Activated T-helper 1 cell treated with anti-CD3 and anti-CD28 coated beads, Interleukin-12 subunit alpha, Interleukin-12 subunit beta, Interleukin-2, Interleukin-4 antibody, amounts not matched to agents 30 ng/mL and 10 ng/mL and 1 ng/mL, durations not matched to agents 14 hours and 24 hours and 36 hours (primary cell): ENCODE data around the gene CAPN1. TPM values are rescaled to one million over a fixed set of nuclear protein-coding genes. Genes with fewer than 3 reads are reported as not detected.
"Not testable (repeated sequence)": the region's sequence is repeated elsewhere in the genome, so short reads cannot be mapped to it uniquely, and the experiment has no call there.

Experiments used
- DNase-seq: peaks from one replicate; pipeline ENCODE4 v3.0.0; 2021; ENCODE audit warnings: low spot score
- H3K27ac Mint-ChIP-seq: one replicate; pipeline ENCODE4 v1.8.0; 2021; ENCODE audit warnings: mild to moderate bottlenecking, mixed read lengths
- H3K27me3 Mint-ChIP-seq: one replicate; pipeline ENCODE4 v1.8.0; 2022; ENCODE audit warnings: mild to moderate bottlenecking, moderate library complexity, mixed read lengths; ENCODE audit not compliant: insufficient read depth
- H3K36me3 Mint-ChIP-seq: one replicate; pipeline ENCODE4 v1.8.0; 2021; ENCODE audit warnings: low read depth, mixed read lengths
- H3K4me1 Mint-ChIP-seq: one replicate; pipeline ENCODE4 v1.8.0; 2021; ENCODE audit warnings: low read depth, mixed read lengths
- H3K4me3 Mint-ChIP-seq: one replicate; pipeline ENCODE4 v1.8.0; 2021; ENCODE audit warnings: mild to moderate bottlenecking, moderate library complexity, mixed read lengths
- H3K9me3 Mint-ChIP-seq: one replicate; pipeline ENCODE4 v1.8.0; 2021; ENCODE audit warnings: mixed read lengths
- intact Hi-C: fragments of 100-400 bp; cut with micrococcal nuclease; formaldehyde crosslinking; loops from one replicate; pipeline ENCODE4 v1.15.1; 2024
- total RNA-seq: library from RNA; stranded (reverse); gene quantifications from 2 replicates; pipeline ENCODE4 v1.2.3, GENCODE V29; 2022

Gene CAPN1
- total RNA-seq, 1 donor from 2014 or later: 93.5 TPM

DNA sequence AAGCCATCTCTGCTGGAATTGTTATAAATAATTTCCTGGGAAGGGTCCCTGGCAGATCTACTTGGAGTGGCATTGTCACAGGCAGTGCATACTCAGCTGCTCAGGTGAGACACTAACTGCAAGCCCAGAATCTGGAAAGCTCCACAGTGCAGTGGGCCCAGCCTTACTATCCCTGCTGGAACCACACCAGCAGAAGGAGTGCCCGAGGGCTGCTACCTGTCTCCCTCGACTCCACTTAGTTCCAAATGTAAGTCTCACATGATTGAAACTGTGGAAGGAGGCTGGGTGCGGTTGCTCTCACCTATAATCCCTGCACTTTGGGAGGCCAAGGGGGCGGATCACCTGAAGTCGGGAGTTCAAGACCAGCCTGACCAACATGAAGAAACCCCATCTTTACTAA is 33.1 kb upstream of the CAPN1 start:
- DNase-seq: no peak
- no peaks in the 10 kb centered on the region for H3K36me3 Mint-ChIP-seq
- H3K4me1 Mint-ChIP-seq: peaks cover 12% of the 10 kb centered on the region
- H3K27ac Mint-ChIP-seq: no peak overlapping the region
- H3K9me3 Mint-ChIP-seq: no peaks in the 10 kb centered on the region
- H3K27me3 Mint-ChIP-seq: peaks cover 13% of the 10 kb centered on the region
- H3K4me3 Mint-ChIP-seq: no peak overlapping the region
- intact Hi-C loops: no loop called here

- H3K4me3 Mint-ChIP-seq, H3K27me3 Mint-ChIP-seq, intact Hi-C loops: not testable (repeated sequence)
Measured at GRCh38 chr11:65150131-65150508, 31.6 kb upstream of the CAPN1 start.

GRCh38 chr11:65150509-65151299 is 31.0 kb upstream of the CAPN1 start:
- Mint-ChIP-seq H3K4me3 (no peak overlapping the region), H3K27ac (no peak overlapping the region), H3K27me3 (peaks cover 9% of the 10 kb centered on the region), H3K4me1 (peaks cover 12% of the 10 kb centered on the region), H3K36me3 (no peaks in the 10 kb centered on the region), H3K9me3 (no peaks in the 10 kb centered on the region)
- intact Hi-C loops: no loop called here
- no peak for DNase-seq

More at GRCh38 chr11:65150131-65150508, 31.6 kb upstream of the CAPN1 start:
- not testable (repeated sequence) for H3K9me3 Mint-ChIP-seq, H3K36me3 Mint-ChIP-seq, H3K27ac Mint-ChIP-seq, DNase-seq
- H3K4me1 Mint-ChIP-seq: peaks cover 12% of the 10 kb centered on the region

DNA sequence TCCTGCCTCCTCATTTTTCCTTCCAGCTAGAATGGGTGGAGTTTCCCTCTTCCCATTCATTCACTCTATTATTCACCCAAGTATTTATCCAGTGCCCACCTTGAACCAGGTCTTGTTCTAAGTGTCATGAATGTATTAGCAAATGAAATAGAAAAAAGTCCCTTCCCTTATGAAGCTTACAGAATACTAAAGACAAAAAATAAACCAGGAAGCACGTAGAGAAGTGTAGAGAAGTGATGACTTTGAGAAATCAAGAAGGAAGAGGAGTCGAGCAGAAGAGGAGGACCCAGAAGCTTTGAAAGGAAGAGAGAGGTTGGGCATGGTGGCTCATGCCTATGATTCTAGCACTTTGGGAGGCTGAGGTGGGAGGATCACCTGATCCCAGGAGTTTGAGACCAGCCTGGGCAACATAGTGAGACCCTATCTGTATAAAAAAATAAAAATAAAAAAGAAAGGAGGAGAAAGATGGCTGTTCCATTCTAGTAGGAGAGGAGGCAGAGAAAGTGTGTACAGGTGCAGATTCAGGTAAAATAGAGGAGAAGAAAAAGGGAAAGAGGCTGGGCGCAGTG is 30.3 kb upstream of the CAPN1 start:
- H3K4me3 Mint-ChIP-seq: no peak overlapping the region

GRCh38 chr11:65152122-65152521 is 29.6 kb upstream of the CAPN1 start:
- intact Hi-C loops: no loop called here
- no peak overlapping the region for H3K27ac Mint-ChIP-seq

More for the DNA sequence above, 30.3 kb upstream of the CAPN1 start:
- intact Hi-C loops: no loop called here
- peaks cover 12% of the 10 kb centered on the region for H3K4me1 Mint-ChIP-seq
- DNase-seq: no peak
- H3K36me3 Mint-ChIP-seq: no peaks in the 10 kb centered on the region
- H3K27ac Mint-ChIP-seq: no peak overlapping the region
- no peaks in the 10 kb centered on the region for H3K9me3 Mint-ChIP-seq
- H3K27me3 Mint-ChIP-seq: peaks cover 5% of the 10 kb centered on the region

GRCh38 chr11:65156256-65156655 is 25.5 kb upstream of the CAPN1 start:
- Mint-ChIP-seq H3K36me3 (no peaks in the 10 kb centered on the region), H3K9me3 (no peaks in the 10 kb centered on the region), H3K27me3 (peaks cover 9% of the 10 kb centered on the region), H3K4me1 (peaks cover 10% of the 10 kb centered on the region), H3K27ac (no peak overlapping the region), H3K4me3 (no peak overlapping the region)
- DNase-seq: no peak
- intact Hi-C loops: no loop called here

More at GRCh38 chr11:65152122-65152521, 29.6 kb upstream of the CAPN1 start:
- DNase-seq: no peak
- Mint-ChIP-seq H3K4me3 (no peak overlapping the region), H3K27me3 (peaks cover 5% of the 10 kb centered on the region), H3K9me3 (no peaks in the 10 kb centered on the region), H3K4me1 (peaks cover 12% of the 10 kb centered on the region), H3K36me3 (no peaks in the 10 kb centered on the region)

DNA sequence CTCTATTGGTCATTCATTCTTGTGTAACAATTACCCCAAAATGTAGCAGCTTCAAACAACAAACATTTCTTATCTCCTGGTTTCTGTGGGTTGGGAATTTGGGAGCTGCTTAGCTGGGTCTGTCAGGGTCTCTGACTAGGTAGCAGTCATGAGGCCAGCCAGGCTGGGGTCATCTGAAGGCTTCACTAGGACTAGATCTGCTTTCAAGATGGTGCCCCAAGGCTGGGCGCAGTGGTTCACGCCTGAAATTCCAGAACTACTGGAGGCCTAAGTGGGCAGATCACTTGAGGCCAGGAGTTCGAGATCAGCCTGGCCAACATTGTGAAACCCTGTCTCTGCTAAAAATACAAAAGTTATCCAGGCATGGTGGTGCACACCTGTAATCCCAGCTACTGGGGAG is 24.8 kb upstream of the CAPN1 start:
- intact Hi-C loops: no loop called here
- Mint-ChIP-seq H3K36me3 (no peaks in the 10 kb centered on the region), H3K9me3 (no peaks in the 10 kb centered on the region), H3K4me3 (no peak overlapping the region), H3K27ac (no peak overlapping the region), H3K27me3 (peaks cover 9% of the 10 kb centered on the region), H3K4me1 (peaks cover 3% of the 10 kb centered on the region)
- no peak for DNase-seq

DNA sequence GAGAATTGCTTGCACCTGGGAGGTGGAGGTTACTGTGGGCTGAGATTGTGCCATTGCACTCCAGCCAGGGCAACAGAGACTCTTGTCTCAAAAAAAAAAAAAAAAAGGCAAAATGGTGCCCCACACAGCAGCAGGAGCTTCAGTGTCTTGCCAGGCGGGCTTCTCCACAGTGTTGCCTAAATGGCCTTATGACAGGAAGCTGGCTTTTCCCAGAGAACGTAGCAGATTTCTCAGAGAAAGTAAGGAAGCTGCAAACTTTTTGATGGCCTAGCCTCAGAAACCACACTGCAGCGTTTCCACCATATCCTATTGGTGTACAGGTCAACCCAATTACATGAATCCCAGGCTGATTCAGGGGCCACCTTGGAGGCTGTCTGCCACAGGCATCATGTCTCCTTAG is 24.4 kb upstream of the CAPN1 start:
- no peak for DNase-seq
- Mint-ChIP-seq H3K27ac (no peak overlapping the region), H3K27me3 (peaks cover 9% of the 10 kb centered on the region), H3K36me3 (no peaks in the 10 kb centered on the region), H3K4me1 (no peaks in the 10 kb centered on the region), H3K4me3 (no peak overlapping the region), H3K9me3 (no peaks in the 10 kb centered on the region)
- intact Hi-C loops: no loop called here

GRCh38 chr11:65159012-65159411 is 22.7 kb upstream of the CAPN1 start:
- Mint-ChIP-seq H3K36me3 (no peaks in the 10 kb centered on the region), H3K27me3 (peaks cover 11% of the 10 kb centered on the region), H3K9me3 (no peaks in the 10 kb centered on the region), H3K27ac (no peak overlapping the region), H3K4me1 (no peaks in the 10 kb centered on the region), H3K4me3 (no peak overlapping the region)
- no peak for DNase-seq
- intact Hi-C loops: no loop called here

DNA sequence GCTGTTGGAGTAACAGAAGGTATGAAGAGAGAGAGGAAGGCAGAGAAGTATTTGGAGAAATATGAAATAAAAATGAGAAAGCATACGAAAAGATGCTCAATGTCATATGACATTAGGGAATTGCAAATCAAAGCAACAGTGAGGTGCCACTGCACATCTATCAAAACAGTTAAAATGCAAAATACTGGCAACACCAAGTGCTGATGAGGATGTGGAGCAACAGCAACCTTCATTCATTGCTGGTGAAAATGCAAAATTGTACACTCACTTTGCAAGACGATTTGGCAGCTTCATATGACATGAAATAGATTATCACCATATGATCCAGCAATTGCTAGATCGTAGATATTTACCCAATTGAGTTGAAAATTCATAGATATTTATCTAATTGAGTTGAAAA is 21.1 kb upstream of the CAPN1 start:
- no peak for DNase-seq
- no peaks in the 10 kb centered on the region for H3K4me1 Mint-ChIP-seq
- no peaks in the 10 kb centered on the region for H3K36me3 Mint-ChIP-seq
- H3K9me3 Mint-ChIP-seq: no peaks in the 10 kb centered on the region
- peaks cover 13% of the 10 kb centered on the region for H3K27me3 Mint-ChIP-seq
- H3K27ac Mint-ChIP-seq: no peak overlapping the region
- H3K4me3 Mint-ChIP-seq: no peak overlapping the region
- intact Hi-C loops: no loop called here

DNA sequence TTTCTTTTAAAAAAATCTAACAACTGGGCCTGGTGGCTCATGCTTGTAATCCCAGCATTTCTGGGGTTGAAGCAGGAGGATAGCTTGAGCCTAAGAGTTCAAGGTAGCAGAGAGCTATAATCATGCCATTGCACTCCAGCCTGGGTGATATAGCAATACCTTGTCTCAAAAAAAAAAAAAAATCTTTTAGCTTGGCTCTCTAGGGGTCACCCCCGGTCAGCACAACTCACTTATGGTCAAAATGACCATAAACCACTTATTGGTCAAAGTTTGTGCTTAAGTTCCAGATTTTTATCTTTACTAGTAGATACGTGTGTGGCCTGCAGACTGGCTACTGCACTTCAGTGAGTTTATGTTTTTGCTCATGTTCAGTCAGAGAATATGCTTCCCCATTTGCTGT is 18.0 kb upstream of the CAPN1 start:
- no peak for DNase-seq
- Mint-ChIP-seq H3K4me3 (no peak overlapping the region), H3K27me3 (peaks cover 18% of the 10 kb centered on the region), H3K36me3 (no peaks in the 10 kb centered on the region), H3K9me3 (no peaks in the 10 kb centered on the region), H3K4me1 (peaks cover 5% of the 10 kb centered on the region), H3K27ac (no peak overlapping the region)
- intact Hi-C loops: no loop called here

DNA sequence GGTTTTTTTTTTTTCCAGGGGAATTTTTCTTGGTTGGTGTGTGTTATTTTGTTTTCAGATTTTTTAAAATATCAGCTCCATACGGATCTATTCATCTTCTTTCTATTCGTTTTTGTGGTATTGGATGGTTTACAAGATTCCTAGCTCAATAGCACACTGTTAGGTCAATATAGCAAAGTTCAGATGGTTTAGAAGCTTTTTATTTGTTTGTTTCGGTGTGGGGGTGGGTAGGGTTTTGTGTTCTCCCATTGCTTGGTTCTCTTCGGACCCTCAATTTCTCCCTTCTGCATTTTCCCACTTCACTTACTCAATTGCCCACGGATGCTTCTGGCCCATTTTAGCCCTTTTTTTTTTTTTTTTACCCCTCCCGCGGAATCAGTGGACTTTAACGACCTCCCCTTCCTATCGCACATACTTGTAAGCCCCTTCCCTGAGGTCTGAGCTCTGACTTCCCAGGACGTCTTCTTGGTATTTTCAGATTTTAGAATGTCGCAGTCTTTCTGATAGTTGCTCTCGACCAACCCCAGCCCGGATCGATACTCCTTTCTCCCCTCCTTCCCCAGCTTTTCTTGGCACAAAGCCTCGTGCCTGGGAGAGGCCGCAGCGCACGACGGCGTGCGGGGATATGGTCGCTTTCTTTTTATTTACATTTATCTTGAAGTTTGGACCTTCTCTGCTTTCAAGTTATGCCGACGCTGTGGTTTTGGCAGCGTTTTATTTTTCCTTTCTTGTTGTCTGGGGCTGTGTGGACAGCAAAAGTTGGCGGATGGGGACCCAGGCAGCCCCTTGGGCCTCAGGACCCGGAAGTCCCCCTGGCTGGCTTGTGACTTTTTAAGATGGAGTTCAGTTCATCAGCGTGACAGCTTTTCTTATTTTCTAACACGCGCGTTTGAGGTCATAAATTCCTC is 16.1 kb upstream of the CAPN1 start:
- Mint-ChIP-seq H3K36me3 (peaks cover 2% of the 10 kb centered on the region), H3K9me3 (no peaks in the 10 kb centered on the region), H3K4me3 (no peak overlapping the region), H3K27ac (no peak overlapping the region), H3K27me3 (peaks cover 9% of the 10 kb centered on the region), H3K4me1 (peaks cover 14% of the 10 kb centered on the region)
- intact Hi-C loops: no loop called here
- no peak for DNase-seq

GRCh38 chr11:65166893-65167292 is 14.8 kb upstream of the CAPN1 start:
- intact Hi-C loops: no loop called here
- no peak overlapping the region for H3K27ac Mint-ChIP-seq
- H3K4me3 Mint-ChIP-seq: no peak overlapping the region
- DNase-seq: no peak
- H3K36me3 Mint-ChIP-seq: peaks cover 2% of the 10 kb centered on the region
- no peaks in the 10 kb centered on the region for H3K9me3 Mint-ChIP-seq
- H3K4me1 Mint-ChIP-seq: peaks cover 14% of the 10 kb centered on the region
- H3K27me3 Mint-ChIP-seq: peaks cover 9% of the 10 kb centered on the region
